IMR-90 (cell line): ENCODE measurements around the gene PPARGC1A. TPM values are rescaled to one million over a fixed set of nuclear protein-coding genes. Genes with fewer than 3 reads are reported as not detected.

Source experiments
- ATAC-seq: fragments of 200-7000 bp; cut with Tn5 transposase; 2 replicates; pipeline ENCODE4 v1.9.1; 2020; ENCODE audit warnings: low read depth, mild to moderate bottlenecking, moderate library complexity
- BruUV-seq: library from RNA; stranded (reverse); fragments of 400-500 nt; replicated peaks from 2 replicates; lab custom pipeline; 2021; lab: Mats Ljungman, UMichigan
- CTCF ChIA-PET: fragments of 300-600 bp; formaldehyde crosslinking; extraction: SDS; loops from one replicate; lab custom pipeline; 2021; ENCODE audit warnings: antibody characterized with exemption; lab: Yijun Ruan, JAX
- POLR2A ChIA-PET: fragments of 300-600 bp; sonication (Branson Sonifier 250); formaldehyde crosslinking; loops from one replicate; lab custom pipeline; 2022; ENCODE audit warnings: antibody characterized with exemption; ENCODE audit not compliant: unreplicated experiment; lab: Charles Lee
- DNase-seq: peaks from one replicate; pipeline ENCODE4 v3.0.0; 2013
- H2AFZ ChIP-seq: replicated peaks from 2 replicates; pipeline ENCODE3; 2013; ENCODE audit warnings: low read length, mild to moderate bottlenecking; ENCODE audit not compliant: poor library complexity
- H2AK5ac ChIP-seq: 2 replicates; pipeline ENCODE4 v1.6.1; 2013; ENCODE audit warnings: low read depth, low read length, inconsistent platforms
- H2AK9ac ChIP-seq: replicated peaks from 2 replicates; pipeline ENCODE3; 2013; ENCODE audit warnings: mild to moderate bottlenecking, low read depth, low read length, moderate library complexity; ENCODE audit not compliant: poor library complexity
- H2BK120ac ChIP-seq: 2 replicates; pipeline ENCODE4 v1.6.1; 2013; ENCODE audit warnings: low read depth, low read length, inconsistent platforms
- H2BK15ac ChIP-seq: 3 replicates; pipeline ENCODE4 v1.6.1; 2013; ENCODE audit warnings: low read depth, low read length, inconsistent platforms
- H2BK20ac ChIP-seq: 2 replicates; pipeline ENCODE4 v1.6.1; 2013; ENCODE audit warnings: low read depth, mild to moderate bottlenecking, inconsistent platforms, low read length, moderate library complexity
- H2BK5ac ChIP-seq: 2 replicates; pipeline ENCODE4 v1.6.1; 2013; ENCODE audit warnings: mild to moderate bottlenecking, low read depth, low read length, inconsistent platforms; ENCODE audit not compliant: poor library complexity, severe bottlenecking
- H3K14ac ChIP-seq: replicated peaks from 2 replicates; pipeline ENCODE4 v1.6.1; 2013; ENCODE audit warnings: low read depth, low read length, inconsistent platforms
- H3K18ac ChIP-seq: 2 replicates; pipeline ENCODE4 v1.6.1; 2013; ENCODE audit warnings: low read depth, low read length, control low read depth
- H3K23ac ChIP-seq: 2 replicates; pipeline ENCODE4 v1.6.1; 2013; ENCODE audit warnings: low read depth, low read length, inconsistent platforms
- H3K27ac ChIP-seq: 2 replicates; pipeline ENCODE4 v1.5.1; 2013; ENCODE audit warnings: mild to moderate bottlenecking, control low read depth, low read length; ENCODE audit not compliant: insufficient read depth
- H3K27me3 ChIP-seq: 2 replicates; pipeline ENCODE4 v1.6.1; 2013; ENCODE audit warnings: low read length; ENCODE audit not compliant: control insufficient read depth, insufficient read depth
- H3K36me3 ChIP-seq: 2 replicates; pipeline ENCODE4 v1.6.1; 2013; ENCODE audit warnings: low read length, mixed read lengths; ENCODE audit not compliant: control insufficient read depth, insufficient read depth
- H3K4ac ChIP-seq: 2 replicates; pipeline ENCODE4 v1.6.1; 2013; ENCODE audit warnings: low read depth, low read length, inconsistent platforms
- H3K4me1 ChIP-seq: 2 replicates; pipeline ENCODE4 v1.6.1; 2013; ENCODE audit warnings: low read length, mixed read lengths; ENCODE audit not compliant: control insufficient read depth, insufficient read depth
- H3K4me2 ChIP-seq: 2 replicates; pipeline ENCODE4 v1.6.1; 2013; ENCODE audit warnings: low read depth, mild to moderate bottlenecking, control low read depth, low read length, moderate library complexity
- H3K4me3 ChIP-seq: 2 replicates; pipeline ENCODE4 v1.5.1; 2013; ENCODE audit warnings: low read depth, mild to moderate bottlenecking, control low read depth, low read length, moderate library complexity; ENCODE audit not compliant: insufficient read depth
- H3K56ac ChIP-seq: 2 replicates; pipeline ENCODE4 v1.6.1; 2013; ENCODE audit warnings: low read length, inconsistent platforms; ENCODE audit not compliant: insufficient read depth; ENCODE audit errors: extremely low read depth
- H3K79me1 ChIP-seq, 2 experiments: 2 replicates each; pipeline ENCODE4 v1.6.1; 2013; ENCODE audit warnings: low read length in 2 of 2, inconsistent platforms in 1 of 2, low read depth in 1 of 2
- H3K9ac ChIP-seq: 2 replicates; pipeline ENCODE4 v1.6.1; 2013; ENCODE audit warnings: low read depth, low read length, control low read depth
- H3K9me1 ChIP-seq: 2 replicates; pipeline ENCODE4 v1.6.1; 2013; ENCODE audit warnings: low read length, inconsistent platforms; ENCODE audit not compliant: insufficient read depth
- H3K9me3 ChIP-seq: 2 replicates; pipeline ENCODE4 v1.6.1; 2013; ENCODE audit warnings: low read length; ENCODE audit not compliant: control insufficient read depth, insufficient read depth
- H4K20me1 ChIP-seq: 2 replicates; pipeline ENCODE4 v1.6.1; 2013; ENCODE audit warnings: low read length, inconsistent platforms; ENCODE audit not compliant: insufficient read depth
- H4K5ac ChIP-seq: 2 replicates; pipeline ENCODE4 v1.6.1; 2013; ENCODE audit warnings: mild to moderate bottlenecking, low read depth, low read length, control low read depth
- H4K8ac ChIP-seq, 2 experiments: 2 replicates each; pipeline ENCODE4 v1.6.1; 2013; ENCODE audit warnings: low read depth in 2 of 2, low read length in 2 of 2, control low read depth in 1 of 2, inconsistent platforms in 1 of 2
- H4K91ac ChIP-seq: 2 replicates; pipeline ENCODE4 v1.6.1; 2013; ENCODE audit warnings: low read depth, low read length, inconsistent platforms; ENCODE audit not compliant: insufficient read depth
- CEBPB ChIP-seq: IDR thresholded peaks from 2 replicates; pipeline ENCODE4 v1.6.1; 2012; ENCODE audit warnings: low read depth, low read length, improper control_type of control experiment
- FOS ChIP-seq: fragments of 150-350 bp; IDR thresholded peaks from 2 replicates; pipeline ENCODE4 v1.6.1; 2016; ENCODE audit warnings: low read depth, low read length
- MXI1 ChIP-seq: IDR thresholded peaks from 2 replicates; pipeline ENCODE4 v1.6.1; 2012; ENCODE audit warnings: low read depth, mild to moderate bottlenecking, low read length, moderate library complexity, borderline replicate concordance
- POLR2A ChIP-seq: IDR thresholded peaks from 2 replicates; pipeline ENCODE4 v1.6.1; 2012; ENCODE audit warnings: mild to moderate bottlenecking, low read depth, low read length
- RCOR1 ChIP-seq: IDR thresholded peaks from 2 replicates; pipeline ENCODE4 v1.6.1; 2012; ENCODE audit warnings: mild to moderate bottlenecking, low read length, improper control_type of control experiment; ENCODE audit not compliant: insufficient replicate concordance
- RFX5 ChIP-seq: IDR thresholded peaks from 2 replicates; pipeline ENCODE4 v1.8.0; 2012; ENCODE audit warnings: low read depth, mild to moderate bottlenecking, low read length, moderate library complexity
- SMC3 ChIP-seq: fragments of 150-350 bp; IDR thresholded peaks from 2 replicates; pipeline ENCODE4 v1.6.1; 2016; ENCODE audit warnings: low read depth, mild to moderate bottlenecking, antibody characterized with exemption, low read length, moderate library complexity
- WGBS, 2 experiments: methylation state at CpG; one replicate each; pipeline versions ENCODE4 v1.1.5 to v1.1.7; 2013; ENCODE audit warnings: missing lambda C conversion rate in 2 of 2; ENCODE audit not compliant: insufficient read length in 1 of 2; ENCODE audit errors: extremely low coverage in 2 of 2; 5-methylcytosine and 5-hydroxymethylcytosine counted together
- dilution Hi-C: fragments of 300-500 bp; cut with HindIII; formaldehyde crosslinking; loops from one replicate; pipeline ENCODE4 v1.14.3; 2018; ENCODE audit warnings: low sequenced_read_pairs; ENCODE audit not compliant: unreplicated experiment
- in situ Hi-C: fragments of 300-500 bp; cut with MboI; formaldehyde crosslinking; loops from 3 replicates; pipeline ENCODE4 v1.14.3; 2019; ENCODE audit warnings: low sequenced_read_pairs, inconsistent platforms, mixed read lengths
- intact Hi-C: fragments of 100-400 bp; cut with micrococcal nuclease; formaldehyde crosslinking; loops from 2 replicates; pipeline ENCODE4 v1.10.0; 2022
- polyA plus RNA-seq, 3 experiments: library from polyadenylated mRNA; depleted of rRNA; stranded (reverse); fragments of >200 nt; gene quantifications; 2 replicates each; pipeline ENCODE4 v1.2.3, GENCODE V29; 2012; ENCODE audit warnings: low replicate concordance in 1 of 3
- total RNA-seq: library from RNA; depleted of rRNA; stranded (reverse); fragments of >200 nt; gene quantifications from 2 replicates; pipeline ENCODE4 v1.2.3, GENCODE V29; 2012
- TF ChIP-seq, protein P1 (sequence below): fragments of 150-350 bp; IDR thresholded peaks from 2 replicates; pipeline ENCODE4 v1.6.1; 2016; ENCODE audit warnings: low read depth, mild to moderate bottlenecking, low read length, moderate library complexity, borderline replicate concordance
- TF ChIP-seq, protein P2 (sequence below): fragments of 150-350 bp; IDR thresholded peaks from 2 replicates; pipeline ENCODE4 v1.6.1; 2017; ENCODE audit warnings: mild to moderate bottlenecking, antibody characterized with exemption, low read length, low read depth
- TF ChIP-seq, protein P3 (sequence below): conservative IDR thresholded peaks from 2 replicates; pipeline ENCODE4 v1.5.1; 2012; ENCODE audit warnings: mild to moderate bottlenecking, low read depth, low read length, improper control_type of control experiment

The PPARGC1A gene
- total and polyA plus RNA-seq, 2 of the 4 experiments (the other 2 are of a cell fraction): under 0.01 to 0.03 TPM

DNA sequence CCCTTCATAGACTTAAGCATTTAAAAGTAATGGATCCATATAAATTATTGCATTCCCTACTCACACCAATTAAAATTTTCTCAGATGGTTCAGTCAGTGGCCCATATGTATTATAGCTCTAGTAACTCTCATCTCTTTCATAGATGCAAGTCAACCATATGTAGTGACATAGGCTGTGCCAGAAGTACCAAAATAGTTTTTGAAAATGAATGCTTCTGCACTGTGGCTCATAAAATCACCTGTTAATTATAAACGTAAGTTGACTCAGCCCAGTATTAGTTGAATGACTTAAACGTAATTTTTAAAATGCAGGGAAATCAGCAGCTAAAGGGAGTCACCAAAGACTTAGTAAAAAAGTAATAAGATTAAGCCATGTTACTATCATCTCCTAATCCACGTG lies 143.8 kb downstream of the PPARGC1A start:
- Histone ChIP-seq H2AFZ (no peak overlapping the region), H3K27ac (no peak overlapping the region), H3K4me3 (no peak overlapping the region), H4K91ac (no peak overlapping the region), H2BK20ac (no peak overlapping the region), H3K9me3 (peaks cover 2% of the 10 kb centered on the region; the same call in 1 of the 2 replicates), H3K14ac (no peak overlapping the region), H4K5ac (no peak overlapping the region), H3K4me1 (no peaks in the 10 kb centered on the region), H2AK5ac (no peak overlapping the region), H3K9me1 (no peaks in the 10 kb centered on the region), H3K4ac (no peak overlapping the region), H2BK5ac (no peak overlapping the region), H3K79me1 (no peaks in the 10 kb centered on the region), H4K20me1 (no peaks in the 10 kb centered on the region), H3K9ac (no peak overlapping the region), H4K8ac (no peak overlapping the region), H3K23ac (no peak overlapping the region), H2AK9ac (no peak overlapping the region), H3K18ac (no peak overlapping the region), H2BK15ac (no peak overlapping the region), H3K27me3 (peaks cover 1% of the 10 kb centered on the region; the same call in 1 of the 2 replicates), H2BK120ac (no peak overlapping the region), H3K4me2 (no peak overlapping the region), H3K36me3 (no peaks in the 10 kb centered on the region), H3K56ac (no peak overlapping the region)
- DNase-seq: no peak
- POLR2A ChIA-PET: no interaction called here
- CTCF ChIA-PET: no interaction called here
- TF ChIP-seq SMC3 (no peak), RCOR1 (no peak), RFX5 (no peak), CEBPB (no peak), MXI1 (no peak), FOS (no peak), POLR2A (no peak)
- TF ChIP-seq, protein P1, sequence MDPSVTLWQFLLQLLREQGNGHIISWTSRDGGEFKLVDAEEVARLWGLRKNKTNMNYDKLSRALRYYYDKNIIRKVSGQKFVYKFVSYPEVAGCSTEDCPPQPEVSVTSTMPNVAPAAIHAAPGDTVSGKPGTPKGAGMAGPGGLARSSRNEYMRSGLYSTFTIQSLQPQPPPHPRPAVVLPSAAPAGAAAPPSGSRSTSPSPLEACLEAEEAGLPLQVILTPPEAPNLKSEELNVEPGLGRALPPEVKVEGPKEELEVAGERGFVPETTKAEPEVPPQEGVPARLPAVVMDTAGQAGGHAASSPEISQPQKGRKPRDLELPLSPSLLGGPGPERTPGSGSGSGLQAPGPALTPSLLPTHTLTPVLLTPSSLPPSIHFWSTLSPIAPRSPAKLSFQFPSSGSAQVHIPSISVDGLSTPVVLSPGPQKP: no peak
- TF ChIP-seq, protein P2, sequence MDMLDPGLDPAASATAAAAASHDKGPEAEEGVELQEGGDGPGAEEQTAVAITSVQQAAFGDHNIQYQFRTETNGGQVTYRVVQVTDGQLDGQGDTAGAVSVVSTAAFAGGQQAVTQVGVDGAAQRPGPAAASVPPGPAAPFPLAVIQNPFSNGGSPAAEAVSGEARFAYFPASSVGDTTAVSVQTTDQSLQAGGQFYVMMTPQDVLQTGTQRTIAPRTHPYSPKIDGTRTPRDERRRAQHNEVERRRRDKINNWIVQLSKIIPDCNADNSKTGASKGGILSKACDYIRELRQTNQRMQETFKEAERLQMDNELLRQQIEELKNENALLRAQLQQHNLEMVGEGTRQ: no peak
- TF ChIP-seq, protein P3, sequence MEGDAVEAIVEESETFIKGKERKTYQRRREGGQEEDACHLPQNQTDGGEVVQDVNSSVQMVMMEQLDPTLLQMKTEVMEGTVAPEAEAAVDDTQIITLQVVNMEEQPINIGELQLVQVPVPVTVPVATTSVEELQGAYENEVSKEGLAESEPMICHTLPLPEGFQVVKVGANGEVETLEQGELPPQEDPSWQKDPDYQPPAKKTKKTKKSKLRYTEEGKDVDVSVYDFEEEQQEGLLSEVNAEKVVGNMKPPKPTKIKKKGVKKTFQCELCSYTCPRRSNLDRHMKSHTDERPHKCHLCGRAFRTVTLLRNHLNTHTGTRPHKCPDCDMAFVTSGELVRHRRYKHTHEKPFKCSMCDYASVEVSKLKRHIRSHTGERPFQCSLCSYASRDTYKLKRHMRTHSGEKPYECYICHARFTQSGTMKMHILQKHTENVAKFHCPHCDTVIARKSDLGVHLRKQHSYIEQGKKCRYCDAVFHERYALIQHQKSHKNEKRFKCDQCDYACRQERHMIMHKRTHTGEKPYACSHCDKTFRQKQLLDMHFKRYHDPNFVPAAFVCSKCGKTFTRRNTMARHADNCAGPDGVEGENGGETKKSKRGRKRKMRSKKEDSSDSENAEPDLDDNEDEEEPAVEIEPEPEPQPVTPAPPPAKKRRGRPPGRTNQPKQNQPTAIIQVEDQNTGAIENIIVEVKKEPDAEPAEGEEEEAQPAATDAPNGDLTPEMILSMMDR: no peak
- intact Hi-C loops (no loop called here), dilution Hi-C loops (no loop called here), in situ Hi-C loops (no loop called here)
- no TSS peak for BruUV-seq
- WGBS, 2 experiments: no CpG with 5 or more reads among the region's 3 CpGs
- no peak for ATAC-seq
